KOPT-K1 (cell line): ENCODE data around the gene MMS19.
A peak's percentile ranks its signal among the peaks of the same experiment; 100 is the strongest.

Experiments
- H3K27ac ChIP-seq: fragments of 200-600 bp; sonication (generic); 2 replicates; pipeline ENCODE4 v1.5.1; 2016; ENCODE audit warnings: antibody characterized with exemption, mild to moderate bottlenecking, low read depth, low read length; ENCODE audit not compliant: poor library complexity, severe bottlenecking
- H3K36me3 ChIP-seq: fragments of 200-600 bp; sonication (generic); 2 replicates; pipeline ENCODE4 v1.5.1; 2017; ENCODE audit warnings: antibody characterized with exemption, mild to moderate bottlenecking, low read length, moderate library complexity; ENCODE audit not compliant: insufficient read depth
- H3K9me3 ChIP-seq: fragments of 200-600 bp; sonication (generic); 2 replicates; pipeline ENCODE4 v1.5.1; 2017; ENCODE audit warnings: antibody characterized with exemption, low read length, mild to moderate bottlenecking; ENCODE audit not compliant: insufficient read depth, poor library complexity, severe bottlenecking

MMS19 gene

GRCh38 chr10:97412891-97413304, 85.3 kb downstream of the MMS19 start:
- Histone ChIP-seq H3K36me3 (no peaks in the 10 kb centered on the region), H3K27ac (peak overlapping the region; percentile 22), H3K9me3 (no peaks in the 10 kb centered on the region)

- no peak overlapping the region for H3K27ac ChIP-seq
- no peaks in the 10 kb centered on the region for H3K36me3 ChIP-seq
- H3K9me3 ChIP-seq, result no peaks in the 10 kb centered on the region
Observed at GRCh38 chr10:97411406-97411805, 86.8 kb downstream of the MMS19 start.

GRCh38 chr10:97408496-97408992, 89.7 kb downstream of the MMS19 start:
- Histone ChIP-seq H3K27ac (no peak overlapping the region), H3K9me3 (no peaks in the 10 kb centered on the region)

More at GRCh38 chr10:97408496-97408992, 89.7 kb downstream of the MMS19 start:
- no peaks in the 10 kb centered on the region for H3K36me3 ChIP-seq
